ENCODE results near the gene AKAP6. TPM values are rescaled to one million over a fixed set of nuclear protein-coding genes. Genes with fewer than 3 reads are reported as not detected.
A peak's percentile ranks its signal among the peaks of the same experiment; 100 is the strongest.

The AKAP6 gene
- total and polyA plus RNA-seq, 2 experiments from 2014 or later = 0.38 to 0.42 TPM

DNA sequence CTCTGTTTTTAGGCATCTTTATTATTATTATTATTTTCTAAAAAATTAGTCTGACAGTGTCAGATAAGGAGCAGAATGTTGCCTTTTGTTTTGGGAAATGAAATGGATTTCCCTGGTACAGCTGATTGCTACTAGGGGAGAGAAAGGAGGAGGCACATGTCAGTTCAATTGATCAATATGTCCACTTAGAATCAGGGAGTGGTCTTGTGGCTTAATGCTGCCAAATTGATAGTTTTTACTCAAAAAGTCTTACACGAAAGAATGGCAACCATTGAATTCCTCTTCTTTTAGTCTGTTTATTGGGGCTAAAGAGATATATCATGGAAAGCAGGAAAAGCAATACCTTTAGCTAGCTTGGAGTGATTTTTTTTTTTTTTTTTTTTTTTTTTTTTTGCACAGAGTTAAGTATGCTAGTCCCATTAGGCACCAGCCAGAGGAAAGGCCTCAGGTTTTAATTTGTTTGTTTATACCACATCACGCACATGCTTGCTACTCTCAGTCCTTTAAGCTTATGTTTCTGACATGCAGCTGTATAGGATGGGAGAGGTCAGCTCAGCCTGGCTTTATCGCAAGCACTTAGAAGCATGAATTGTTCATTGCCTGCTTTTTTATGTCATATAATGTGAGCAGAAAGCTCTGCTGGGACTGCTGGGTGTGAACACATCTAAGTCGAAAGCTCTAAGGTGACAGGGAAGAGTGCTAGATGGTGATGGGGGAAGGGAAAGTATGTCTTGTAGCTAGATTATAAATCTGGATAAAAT lies 1.4 kb downstream of the AKAP6 start:
- Mint-ChIP-seq H3K4me3 (no peak overlapping the region), H3K27ac (peak overlapping the region; percentile 3; the same call in 1 of the 2 replicates), H3K27me3 (ENCODE audit: insufficient read depth, low read depth, poor library complexity) (peaks cover 3% of the 10 kb centered on the region), H3K9me3 (no peaks in the 10 kb centered on the region; the same call in 2 of the 3 replicates), H3K36me3 (ENCODE audit: low read depth) (no peaks in the 10 kb centered on the region), H3K4me1 (peaks cover 11% of the 10 kb centered on the region; the same call in 2 of the 3 replicates)
- H3F3A ChIP-seq (replicated peaks; ENCODE audit: low read depth) = no peaks in the 10 kb centered on the region
- H3K79me2 ChIP-seq (replicated peaks; ENCODE audit: insufficient read depth) = no peaks in the 10 kb centered on the region
- ATAC-seq (no peak), DNase-seq (ENCODE audit: low spot score) (no peak)
- no peaks in the 10 kb centered on the region for H3K27me3 ChIP-seq (ENCODE audit: insufficient read depth)
- H4K20me1 ChIP-seq (replicated peaks; ENCODE audit: insufficient read depth) = no peaks in the 10 kb centered on the region
- H3K4me1 ChIP-seq (ENCODE audit: insufficient read depth) = peaks cover 10% of the 10 kb centered on the region; the same call in 1 of the 2 replicates
- peaks cover 3% of the 10 kb centered on the region; the same call in 1 of the 2 replicates for H3K9me2 ChIP-seq (ENCODE audit: insufficient read depth)
- peak overlapping the region; percentile 75; the same call in 1 of the 2 replicates for H2AFZ ChIP-seq
- no peak overlapping the region for H3K27ac ChIP-seq (ENCODE audit: low read depth)
- no peak overlapping the region for H3K4me3 ChIP-seq
- H3K4me2 ChIP-seq = no peak overlapping the region
- TF ChIP-seq, protein P1, sequence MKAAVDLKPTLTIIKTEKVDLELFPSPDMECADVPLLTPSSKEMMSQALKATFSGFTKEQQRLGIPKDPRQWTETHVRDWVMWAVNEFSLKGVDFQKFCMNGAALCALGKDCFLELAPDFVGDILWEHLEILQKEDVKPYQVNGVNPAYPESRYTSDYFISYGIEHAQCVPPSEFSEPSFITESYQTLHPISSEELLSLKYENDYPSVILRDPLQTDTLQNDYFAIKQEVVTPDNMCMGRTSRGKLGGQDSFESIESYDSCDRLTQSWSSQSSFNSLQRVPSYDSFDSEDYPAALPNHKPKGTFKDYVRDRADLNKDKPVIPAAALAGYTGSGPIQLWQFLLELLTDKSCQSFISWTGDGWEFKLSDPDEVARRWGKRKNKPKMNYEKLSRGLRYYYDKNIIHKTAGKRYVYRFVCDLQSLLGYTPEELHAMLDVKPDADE (IDR thresholded peaks at IDR 0.05) = no peak
- no peak for TF ChIP-seq ZNF114 (CRISPR knock-in tag; IDR thresholded peaks at IDR 0.05)
- TF ChIP-seq ZNF331 (CRISPR knock-in tag; IDR thresholded peaks at IDR 0.05; ENCODE audit: low read depth) = no peak
- no peaks in the 10 kb centered on the region for H3K36me3 ChIP-seq (ENCODE audit: insufficient read depth)

DNA sequence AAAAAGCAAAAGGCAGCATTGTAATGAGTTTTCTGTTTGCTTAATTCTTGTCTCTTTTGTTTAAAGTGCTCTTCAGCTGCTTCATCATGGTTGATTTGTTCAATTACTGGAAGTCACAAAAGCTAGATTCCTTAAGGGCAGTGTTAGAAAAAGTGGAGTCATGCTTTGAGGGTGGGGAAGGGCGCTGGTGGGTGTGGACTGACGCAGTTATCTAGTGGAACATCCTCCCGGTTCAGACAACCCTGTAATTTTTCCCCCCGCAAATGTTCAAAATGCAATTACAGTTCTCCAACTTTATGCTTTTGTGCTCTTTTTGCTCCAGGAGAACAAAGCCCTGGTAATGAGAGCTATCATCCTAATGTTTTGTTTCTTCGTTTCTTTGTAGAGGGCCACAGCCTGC lies 2.1 kb downstream of the AKAP6 start:
- Mint-ChIP-seq H3K27me3 (ENCODE audit: insufficient read depth, low read depth, poor library complexity) (peaks cover 2% of the 10 kb centered on the region), H3K4me3 (no peak overlapping the region), H3K36me3 (ENCODE audit: low read depth) (no peaks in the 10 kb centered on the region), H3K9me3 (no peaks in the 10 kb centered on the region; the same call in 2 of the 3 replicates), H3K4me1 (peaks cover 12% of the 10 kb centered on the region; the same call in 2 of the 3 replicates), H3K27ac (no peak overlapping the region; the same call in 1 of the 2 replicates)
- no peak for ATAC-seq
- H3K4me2 ChIP-seq = no peak overlapping the region
- no peaks in the 10 kb centered on the region for H3K79me2 ChIP-seq (replicated peaks; ENCODE audit: insufficient read depth)
- H3K4me3 ChIP-seq = no peak overlapping the region
- DNase-seq (ENCODE audit: low spot score) = no peak
- no peaks in the 10 kb centered on the region for H3K36me3 ChIP-seq (ENCODE audit: insufficient read depth)
- H2AFZ ChIP-seq = peak overlapping the region; percentile 75; the same call in 1 of the 2 replicates
- no peaks in the 10 kb centered on the region for H3K27me3 ChIP-seq (ENCODE audit: insufficient read depth)
- H3K4me1 ChIP-seq (ENCODE audit: insufficient read depth) = peaks cover 10% of the 10 kb centered on the region; the same call in 1 of the 2 replicates
- no peak overlapping the region for H3K27ac ChIP-seq (ENCODE audit: low read depth)
- no peaks in the 10 kb centered on the region for H3F3A ChIP-seq (replicated peaks; ENCODE audit: low read depth)
- H3K9me2 ChIP-seq (ENCODE audit: insufficient read depth) = peaks cover 3% of the 10 kb centered on the region; the same call in 1 of the 2 replicates
- H4K20me1 ChIP-seq (replicated peaks; ENCODE audit: insufficient read depth) = no peaks in the 10 kb centered on the region
- no peak for TF ChIP-seq ZNF462 (CRISPR knock-in tag; IDR thresholded peaks at IDR 0.05)
- no peak for TF ChIP-seq ZNF331 (CRISPR knock-in tag; IDR thresholded peaks at IDR 0.05; ENCODE audit: low read depth)
- no peak for TF ChIP-seq NANOG (IDR thresholded peaks at IDR 0.05; ENCODE audit: borderline replicate concordance)
- TF ChIP-seq STAT1 (IDR thresholded peaks at IDR 0.05; ENCODE audit: unreplicated experiment) = no peak
- TF ChIP-seq CTCF (conservative IDR thresholded peaks at IDR 0.05; ENCODE audit: low read depth in 2 of 2) = no peak
- no peak for TF ChIP-seq EZH2phosphoT487 (IDR thresholded peaks at IDR 0.05; ENCODE audit: unreplicated experiment)
- no peak for TF ChIP-seq EZH2 (IDR thresholded peaks at IDR 0.05; ENCODE audit: low read depth, unreplicated experiment)

All from GM23338 (cell line).